ENCODE measurements around the gene WDR7. TPM values are rescaled to one million over a fixed set of nuclear protein-coding genes. Genes with fewer than 3 reads are reported as not detected.
A peak's percentile ranks its signal among the peaks of the same experiment; 100 is the strongest.

Gene WDR7
- total and polyA plus RNA-seq, 10 of the 15 experiments (the other 5 are each of a cell fraction or from before 2014, with no cell fraction given): 2.8 to 16.5 (median 11.7) TPM

- Histone ChIP-seq H3K36me3 (ENCODE audit: control insufficient read depth in 2 of 2, insufficient read depth in 2 of 2, low read length in 1 of 2) (no peaks in the 10 kb centered on the region), H4K20me1 (ENCODE audit: control insufficient read depth, insufficient read depth) (peaks cover 2% of the 10 kb centered on the region; the same call in 1 of the 2 replicates), H3K4me2 (ENCODE audit: control insufficient read depth, insufficient read depth) (no peak overlapping the region), H3K4me3 (no peak overlapping the region), H3K4me1 (ENCODE audit: control insufficient read depth, insufficient read depth, low read length) (no peaks in the 10 kb centered on the region), H3K79me2 (ENCODE audit: control insufficient read depth, insufficient read depth, low read length) (no peaks in the 10 kb centered on the region), H3K9me3 (replicated peaks; ENCODE audit: control insufficient read depth, insufficient read depth, low read length) (no peaks in the 10 kb centered on the region), H2AFZ (ENCODE audit: control insufficient read depth, low read depth, low read length) (no peak overlapping the region), H3K9ac (ENCODE audit: control insufficient read depth, insufficient read depth, low read length) (no peak overlapping the region), H3K27ac (ENCODE audit: control insufficient read depth, insufficient read depth) (no peak overlapping the region), H3K27me3 (replicated peaks in 1 of 2; ENCODE audit: control insufficient read depth in 2 of 2, insufficient read depth in 2 of 2, low read length in 1 of 2) (no peaks in the 10 kb centered on the region)
- intact Hi-C loops (cut with micrococcal nuclease; ENCODE audit: unreplicated experiment): no loop called here
- DNase-seq (ENCODE audit: low read depth, low spot score) (no peak), FAIRE-seq (no peak), ATAC-seq (no peak)
- ChIA-PET CTCF (interaction anchor here (1.6 to 2.1 kb wide), 3 partner anchors 10 to 21 kb away, joined by 3 to 8 read pairs (median 3); no protein-coding TSS in a partner anchor), POLR2A (no interaction called here), RAD21 (ENCODE audit: unreplicated experiment) (interaction anchor here (1.6 kb wide), 1 partner anchor 11 kb away, joined by 3 read pairs; no protein-coding TSS in a partner anchor), SMC1A (ENCODE audit: uncharacterized antibody, unreplicated experiment) (interaction anchor here (0.9 to 2.6 kb wide), 4 partner anchors 12 to 102 kb away, joined by 3 to 9 read pairs (median 4); no protein-coding TSS in a partner anchor)
- no TSS peak for BruUV-seq (replicated peaks)
- WGBS (ENCODE audit: insufficient coverage, insufficient replicate concordance, low lambda C conversion rate, missing lambda C conversion rate): 89% methylated on average over 1 of the region's 1 CpG
- in situ Hi-C loops (cut with MboI): no loop called here
- no peak for TF ChIP-seq CHD1 (IDR thresholded peaks at IDR 0.05; ENCODE audit: low read depth, low read length)
Observed at GRCh38 chr18:56890632-56891031, 239.5 kb downstream of the WDR7 start.

GRCh38 chr18:56891116-56891515 is 240.0 kb downstream of the WDR7 start:
- no peaks in the 10 kb centered on the region for H3K4me1 ChIP-seq (ENCODE audit: control insufficient read depth, insufficient read depth, low read length)
- no peak overlapping the region for H3K27ac ChIP-seq (ENCODE audit: control insufficient read depth, insufficient read depth)
- H4K20me1 ChIP-seq (ENCODE audit: control insufficient read depth, insufficient read depth): peaks cover 2% of the 10 kb centered on the region; the same call in 1 of the 2 replicates
- H3K79me2 ChIP-seq (ENCODE audit: control insufficient read depth, insufficient read depth, low read length): no peaks in the 10 kb centered on the region
- no peak overlapping the region for H3K4me2 ChIP-seq (ENCODE audit: control insufficient read depth, insufficient read depth)
- no peaks in the 10 kb centered on the region for H3K36me3 ChIP-seq (ENCODE audit: control insufficient read depth in 2 of 2, insufficient read depth in 2 of 2, low read length in 1 of 2)
- intact Hi-C loops (cut with micrococcal nuclease; ENCODE audit: unreplicated experiment): no loop called here
- no peak overlapping the region for H2AFZ ChIP-seq (ENCODE audit: control insufficient read depth, low read depth, low read length)
- TF ChIP-seq LARP7 (IDR thresholded peaks at IDR 0.05) (no peak), TCF3 (IDR thresholded peaks at IDR 0.05; ENCODE audit: borderline replicate concordance, insufficient read depth, low read depth, low read length) (no peak), NRF1 (conservative IDR thresholded peaks at IDR 0.05; ENCODE audit: low read depth, low read length) (no peak), STAT3 (IDR thresholded peaks at IDR 0.05; ENCODE audit: low read depth, low read length) (no peak), CBFB (IDR thresholded peaks at IDR 0.05; ENCODE audit: low read depth) (no peak), BCL11A (IDR thresholded peaks at IDR 0.05; ENCODE audit: low read depth, low read length) (no peak), CHD4 (IDR thresholded peaks at IDR 0.05) (no peak), BMI1 (IDR thresholded peaks at IDR 0.05; ENCODE audit: borderline replicate concordance) (no peak), CHD1 (IDR thresholded peaks at IDR 0.05; ENCODE audit: low read depth, low read length) (no peak), SIN3A (IDR thresholded peaks at IDR 0.05; ENCODE audit: low read depth, low read length) (no peak)
- RAD21 ChIA-PET (ENCODE audit: unreplicated experiment): interaction anchor here (1.1 to 1.6 kb wide), 3 partner anchors 11 to 22 kb away, joined by 3 to 4 read pairs (median 3); no protein-coding TSS in a partner anchor
- DNase-seq (ENCODE audit: low read depth, low spot score) (no peak), FAIRE-seq (peak; percentile 31), ATAC-seq (no peak)
- in situ Hi-C loops (cut with MboI): no loop called here
- no TSS peak for BruUV-seq (replicated peaks)
- H3K27me3 ChIP-seq (replicated peaks in 1 of 2; ENCODE audit: control insufficient read depth in 2 of 2, insufficient read depth in 2 of 2, low read length in 1 of 2): no peaks in the 10 kb centered on the region
- SMC1A ChIA-PET (ENCODE audit: uncharacterized antibody, unreplicated experiment): interaction anchor here (0.9 to 2.6 kb wide), 8 partner anchors 9 to 101 kb away, joined by 3 to 9 read pairs (median 4); no protein-coding TSS in a partner anchor
- CTCF ChIA-PET: interaction anchor here (0.6 to 2.1 kb wide), 5 partner anchors 10 to 109 kb away, joined by 3 to 8 read pairs (median 3); no protein-coding TSS in a partner anchor
- WGBS (ENCODE audit: insufficient coverage, insufficient replicate concordance, low lambda C conversion rate, missing lambda C conversion rate): 96% methylated on average over 3 of the region's 3 CpGs
- no peak overlapping the region for H3K4me3 ChIP-seq
- no peaks in the 10 kb centered on the region for H3K9me3 ChIP-seq (replicated peaks; ENCODE audit: control insufficient read depth, insufficient read depth, low read length)
- POLR2A ChIA-PET: no interaction called here
- H3K9ac ChIP-seq (ENCODE audit: control insufficient read depth, insufficient read depth, low read length): no peak overlapping the region
